Vagina (tissue), 2 donors: ENCODE data around the gene GPX7.

Source experiments
- CTCF ChIP-seq, 3 experiments: fragments of 450-650 bp in 2 of 3; fragments of 200-600 bp in 1 of 3; sonication (generic) in 1 of 3; IDR thresholded peaks; one replicate each; pipeline ENCODE4 v1.5.1; 2017 to 2019; ENCODE audit warnings: antibody characterized with exemption in 3 of 3, mild to moderate bottlenecking in 2 of 3, moderate library complexity in 2 of 3
- POLR2A ChIP-seq, 2 donors: fragments of 450-650 bp; IDR thresholded peaks; one replicate each; pipeline ENCODE4 v1.6.1; 2017; ENCODE audit warnings: antibody characterized with exemption in 2 of 2, mild to moderate bottlenecking in 2 of 2, moderate library complexity in 2 of 2
- POLR2AphosphoS5 ChIP-seq, 2 donors: sonication (generic); formaldehyde crosslinking; IDR thresholded peaks; one replicate each; pipeline ENCODE4 v1.9.0; 2017; ENCODE audit warnings: antibody characterized with exemption in 2 of 2, mild to moderate bottlenecking in 2 of 2, low read depth in 1 of 2; ENCODE audit not compliant: insufficient read depth in 1 of 2

GRCh38 chr1:52629667-52630066 lies 27.5 kb downstream of the GPX7 start:
- TF ChIP-seq CTCF (IDR thresholded peaks at IDR 0.05) (no peak), POLR2A (IDR thresholded peaks at IDR 0.05) (no peak), POLR2AphosphoS5 (IDR thresholded peaks at IDR 0.05; ENCODE audit: insufficient read depth in 1 of 2, low read depth in 1 of 2) (no peak)
